HG02938 (cell line): Measurements from ENCODE around the gene ORMDL3.
"Not testable (repeated sequence)": the region's sequence is repeated elsewhere in the genome, so short reads cannot be mapped to it uniquely, and the experiment has no call there.

ENCODE experiments used
- ATAC-seq: cut with Tn5 transposase; IDR thresholded peaks from one replicate; pipeline ENCODE4 v1.9.1; 2021; ENCODE audit warnings: mild to moderate bottlenecking, moderate library complexity; ENCODE audit not compliant: unreplicated experiment

The ORMDL3 gene

DNA sequence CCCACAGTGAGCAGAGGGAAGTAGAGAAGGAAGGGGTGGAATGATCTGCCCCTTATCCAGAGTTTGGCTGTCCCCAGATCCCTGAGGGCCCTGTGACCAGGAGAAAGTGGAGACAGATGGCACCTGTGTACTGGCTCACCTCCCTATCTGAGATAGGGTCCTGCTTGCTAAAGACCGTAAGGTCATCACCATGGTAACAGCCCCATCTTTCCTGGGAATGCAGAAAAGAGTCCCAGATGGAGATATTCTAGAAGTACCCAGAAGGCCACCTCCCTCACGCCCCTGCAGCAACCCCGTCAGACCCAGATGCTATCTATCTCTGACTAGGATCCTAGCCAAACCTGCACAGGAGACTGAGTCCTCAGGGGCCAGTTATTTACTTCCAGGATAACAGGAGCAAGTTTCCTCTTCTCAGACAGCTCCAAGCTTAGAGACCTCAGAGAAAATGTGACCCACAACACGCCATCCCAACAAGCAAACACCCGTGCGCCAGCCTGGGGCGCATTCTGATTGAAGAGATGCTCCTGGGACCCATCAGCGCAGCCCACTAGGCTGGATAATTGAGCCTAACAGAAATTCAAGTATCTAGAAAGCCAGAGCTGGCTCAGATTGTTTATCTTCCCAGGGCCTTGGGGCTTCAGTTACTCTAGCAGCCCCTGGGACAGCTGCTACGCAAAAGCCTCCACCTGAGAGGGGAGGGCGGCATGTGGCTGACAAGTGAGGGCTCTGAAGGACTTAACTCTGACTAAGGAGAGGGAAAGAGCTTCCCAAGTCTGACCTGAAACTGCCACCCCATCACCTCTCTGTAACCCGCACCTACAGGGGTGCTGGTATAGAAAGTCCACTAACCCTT is 1.9 kb downstream of the ORMDL3 start:
- no peak for ATAC-seq

DNA sequence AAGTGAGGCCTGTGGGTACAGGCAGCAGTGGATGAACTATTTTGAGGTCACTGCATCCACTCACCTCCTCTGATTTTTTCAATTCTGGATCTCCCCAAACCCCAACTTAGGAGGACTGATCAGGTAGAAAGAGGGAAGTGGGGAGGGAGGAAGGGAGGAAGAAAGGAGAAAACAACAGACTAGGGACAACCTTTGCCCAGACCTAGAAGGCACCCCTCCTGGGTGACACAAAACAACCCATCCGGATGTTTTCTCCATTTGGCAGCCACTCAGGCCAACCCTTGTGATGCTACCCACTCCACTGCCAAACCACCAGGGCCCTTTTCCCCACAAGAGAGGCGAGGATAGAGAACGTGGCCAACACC is 2.7 kb downstream of the ORMDL3 start:
- ATAC-seq, result no peak

DNA sequence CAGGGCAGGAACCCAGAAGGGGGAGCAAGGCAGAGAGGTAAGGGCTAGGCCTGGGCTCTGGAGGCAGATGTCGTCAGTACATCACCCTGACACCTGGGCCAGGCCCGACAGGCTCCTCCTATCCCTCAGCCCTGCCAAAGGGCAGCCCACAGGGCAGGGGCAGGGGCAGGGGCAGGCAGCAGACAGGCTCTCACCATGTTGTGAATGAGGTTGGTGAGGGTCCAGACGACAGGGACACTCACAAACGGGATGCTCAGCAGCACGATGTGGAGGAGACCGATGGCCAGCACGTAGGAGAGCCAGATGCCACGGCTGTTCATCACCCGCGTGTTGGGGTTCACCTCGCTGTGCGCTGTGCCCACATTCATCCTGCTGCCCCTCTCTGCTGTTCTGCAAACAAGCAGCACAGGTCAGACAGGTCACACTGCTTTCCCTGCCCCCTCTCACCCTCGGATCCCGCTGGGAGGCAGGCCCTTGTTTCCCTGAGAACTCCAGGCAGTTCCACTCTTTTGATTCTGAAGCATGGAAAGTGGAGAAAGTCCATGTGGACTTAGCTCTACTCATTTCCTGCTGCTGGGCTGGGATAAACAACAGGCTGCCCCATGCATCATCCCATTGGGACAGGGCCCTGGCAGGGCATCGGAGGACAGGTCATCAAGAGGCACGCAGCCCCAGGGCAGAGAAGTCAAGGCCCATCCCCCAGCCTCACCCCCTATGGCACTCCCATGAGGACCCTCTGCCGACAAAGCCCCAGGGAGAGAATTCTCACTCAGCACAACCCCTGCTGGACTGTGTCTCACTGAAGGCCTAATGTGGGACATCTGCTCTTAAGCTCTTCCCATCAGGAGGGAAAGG is 3.3 kb downstream of the ORMDL3 start:
- no peak for ATAC-seq

DNA sequence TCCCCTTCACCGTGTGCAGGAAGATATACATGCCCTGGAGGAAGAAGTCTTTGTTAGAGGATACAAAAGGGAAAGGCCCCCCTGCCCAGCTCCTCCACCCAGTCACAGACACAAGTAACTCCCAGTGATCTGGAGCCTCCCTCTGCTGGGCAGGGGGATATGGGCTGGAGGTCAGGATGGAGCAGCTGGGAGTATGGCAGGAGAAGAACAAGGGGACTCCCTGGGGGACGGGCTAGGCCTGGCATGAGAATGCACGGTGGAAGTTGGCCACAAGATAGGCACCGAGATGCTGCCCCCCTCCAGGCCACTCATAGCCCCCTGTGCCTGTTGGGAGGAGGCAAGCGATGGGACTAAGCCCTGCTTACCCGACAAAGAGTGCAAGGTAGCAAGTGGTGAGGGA is 4.2 kb downstream of the ORMDL3 start:
- no peak for ATAC-seq

DNA sequence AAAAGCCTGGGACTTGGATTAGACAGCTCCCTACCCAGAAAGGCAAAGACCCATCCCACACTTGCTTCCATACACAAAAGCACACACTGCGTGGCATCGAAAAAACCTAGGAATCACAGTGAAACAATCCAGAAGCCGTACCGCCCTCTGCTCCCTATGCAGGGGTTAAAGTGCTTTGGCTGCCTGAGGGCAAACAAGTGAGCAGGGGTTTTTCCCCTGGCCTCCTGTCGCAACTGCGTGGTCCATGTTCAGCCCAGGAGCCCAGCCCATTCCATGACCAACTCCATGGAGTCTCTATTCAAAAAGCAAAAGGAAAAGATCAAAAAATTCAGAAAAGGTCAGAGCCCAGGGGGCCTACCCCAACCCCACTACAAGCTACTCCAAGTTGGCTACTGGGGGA is 5.4 kb downstream of the ORMDL3 start:
- ATAC-seq, result no peak

DNA sequence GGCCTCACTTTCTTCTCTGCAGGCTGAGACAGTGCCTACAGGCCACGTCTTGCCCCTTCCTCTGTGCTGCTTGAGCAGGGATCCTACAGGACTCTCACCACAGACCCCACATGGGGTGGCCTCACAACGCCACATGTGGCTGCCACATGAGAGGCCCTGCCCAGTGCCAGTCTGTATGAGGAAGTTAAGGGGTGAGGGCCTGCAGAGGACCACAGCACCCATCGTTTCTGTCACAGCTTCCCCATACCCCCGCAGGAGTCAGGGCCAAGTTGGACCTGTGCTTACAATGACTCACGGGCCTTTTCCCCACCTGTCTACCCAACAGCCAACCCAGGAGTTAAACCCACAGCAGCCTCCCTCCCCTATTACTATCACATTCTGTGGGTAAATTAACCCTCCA is 6.1 kb downstream of the ORMDL3 start:
- no peak for ATAC-seq

DNA sequence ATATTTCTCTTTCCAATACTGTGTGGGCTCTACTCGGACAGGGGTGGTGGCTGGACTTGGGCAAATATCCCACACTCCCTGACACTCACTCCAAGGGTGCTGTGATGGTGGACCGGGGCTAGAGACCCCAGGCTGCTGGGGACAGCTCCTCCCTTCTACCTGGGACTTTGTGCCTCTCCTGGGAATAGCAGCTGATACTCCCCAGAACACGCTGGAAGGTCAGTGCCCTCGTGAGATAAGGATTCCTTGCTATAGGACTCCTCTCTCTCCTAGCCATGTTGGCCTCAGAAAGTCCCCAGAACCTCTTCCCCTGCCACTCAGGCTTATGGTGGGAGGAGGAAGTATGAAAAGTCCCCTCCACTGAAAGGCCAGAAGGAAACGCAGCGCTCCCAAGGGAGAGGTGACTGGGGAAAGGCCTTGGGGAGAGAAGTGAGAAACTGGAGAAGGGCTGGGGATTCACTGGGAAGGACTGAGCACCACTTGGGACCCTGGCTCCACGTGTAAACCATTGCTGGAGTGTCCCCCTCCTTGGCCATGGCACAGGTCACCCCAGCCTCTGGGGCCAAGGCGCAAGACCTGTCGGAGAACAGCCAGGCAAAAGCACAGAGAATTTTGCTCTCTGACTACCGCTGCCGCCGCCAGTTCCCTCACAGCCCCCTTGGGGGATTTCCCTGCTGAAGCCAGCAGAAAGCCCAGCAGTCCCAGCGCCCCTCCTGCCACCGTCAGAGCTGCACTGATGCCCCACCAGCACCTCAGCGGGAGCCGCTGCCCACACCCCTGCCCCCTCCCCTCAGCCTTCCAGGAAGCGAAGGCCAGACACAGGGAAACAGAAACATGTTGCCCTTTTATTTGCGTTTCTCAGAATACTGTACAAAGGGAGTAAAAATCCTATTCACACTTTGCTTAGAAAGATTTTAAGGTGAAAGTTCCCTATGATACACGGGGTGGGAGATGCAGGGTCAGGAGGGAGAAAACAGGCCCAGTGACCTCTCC is 6.9 kb downstream of the ORMDL3 start:
- ATAC-seq, result no peak

DNA sequence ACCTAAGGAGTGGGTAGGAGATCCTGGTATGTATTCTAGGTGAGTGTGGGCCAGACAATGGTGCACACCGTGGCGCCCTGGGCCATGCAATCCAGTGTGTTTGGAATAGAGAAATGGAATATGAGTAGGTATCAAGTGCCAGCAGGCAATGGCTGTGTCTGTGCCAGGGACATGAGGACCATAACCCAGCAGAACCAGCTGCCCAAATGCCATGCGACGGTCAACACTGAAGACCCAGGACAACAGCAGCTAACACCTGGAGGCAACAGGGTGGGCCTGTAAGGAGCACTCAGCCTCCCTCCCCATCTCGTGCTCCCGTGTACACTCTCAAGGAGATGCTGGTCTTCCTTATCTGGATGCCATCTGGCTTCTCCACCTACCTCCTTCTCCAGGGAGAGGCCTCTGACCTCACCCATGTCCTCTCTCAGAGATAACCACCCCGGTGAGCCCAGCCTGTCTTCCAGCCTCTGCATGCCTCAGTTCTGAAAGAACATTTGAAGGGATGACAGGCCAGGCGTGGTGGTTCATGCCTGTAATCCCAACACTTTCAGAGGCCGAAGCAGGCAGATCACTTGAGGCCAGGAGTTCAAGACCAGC is 8.2 kb downstream of the ORMDL3 start:
- no peak for ATAC-seq

DNA sequence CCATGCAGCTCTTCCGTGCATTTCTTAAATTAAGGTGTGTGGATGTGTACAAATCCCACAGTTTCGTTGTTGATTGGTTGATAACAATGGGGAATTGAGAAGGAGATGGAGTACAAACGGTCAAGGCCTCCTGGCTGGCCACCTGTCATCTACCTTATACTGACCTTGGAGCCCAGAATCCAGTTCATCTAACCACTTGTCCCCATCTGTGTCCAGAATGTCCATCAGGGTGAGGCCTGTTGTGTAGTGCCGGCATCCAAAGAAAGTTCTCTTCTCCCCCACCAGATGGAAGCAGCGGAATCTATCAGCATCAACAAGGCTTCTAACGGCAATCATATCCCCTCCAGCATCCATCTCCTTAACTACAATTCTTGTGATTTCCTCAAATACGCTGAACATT is 10.5 kb downstream of the ORMDL3 start:
- no peak for ATAC-seq

DNA sequence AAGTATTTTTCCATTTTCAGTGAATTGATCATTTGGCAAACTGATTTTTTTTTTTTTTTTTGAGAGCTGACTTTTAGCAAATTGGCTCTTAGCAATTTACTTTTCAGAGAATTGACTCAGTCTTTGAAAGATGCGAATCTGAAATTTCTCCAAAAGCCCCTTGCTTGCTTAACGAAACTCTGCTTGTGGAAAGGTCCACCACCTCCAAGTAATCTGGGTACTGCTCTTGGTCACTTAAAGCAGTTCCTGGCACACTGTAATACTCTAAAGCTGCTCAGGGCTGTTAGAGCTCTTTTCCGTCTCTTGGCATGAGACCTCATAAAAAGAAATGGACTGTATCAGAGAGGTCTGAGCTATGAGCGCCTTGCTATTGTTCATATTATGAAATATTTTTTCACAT is 11.8 kb downstream of the ORMDL3 start:
- ATAC-seq, result no peak

DNA sequence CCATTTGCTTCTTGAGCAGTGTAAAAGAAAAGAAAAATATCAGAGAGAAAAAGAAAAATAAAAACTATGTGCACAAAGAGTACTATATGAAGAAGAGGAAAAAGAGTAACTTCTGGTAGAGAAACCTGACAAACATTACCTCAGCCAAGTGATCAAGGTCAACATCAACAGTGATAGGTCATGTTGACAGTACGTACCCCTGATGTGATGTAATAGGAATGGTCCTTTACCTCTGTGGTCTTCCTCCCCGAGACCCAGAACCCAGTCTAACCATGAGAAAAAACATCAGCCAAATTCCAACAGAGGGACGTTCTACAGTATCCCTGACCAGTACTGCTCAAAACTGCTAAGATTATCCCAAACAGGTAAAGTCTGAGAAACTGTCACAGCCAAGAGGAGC is 13.4 kb downstream of the ORMDL3 start:
- no peak for ATAC-seq

DNA sequence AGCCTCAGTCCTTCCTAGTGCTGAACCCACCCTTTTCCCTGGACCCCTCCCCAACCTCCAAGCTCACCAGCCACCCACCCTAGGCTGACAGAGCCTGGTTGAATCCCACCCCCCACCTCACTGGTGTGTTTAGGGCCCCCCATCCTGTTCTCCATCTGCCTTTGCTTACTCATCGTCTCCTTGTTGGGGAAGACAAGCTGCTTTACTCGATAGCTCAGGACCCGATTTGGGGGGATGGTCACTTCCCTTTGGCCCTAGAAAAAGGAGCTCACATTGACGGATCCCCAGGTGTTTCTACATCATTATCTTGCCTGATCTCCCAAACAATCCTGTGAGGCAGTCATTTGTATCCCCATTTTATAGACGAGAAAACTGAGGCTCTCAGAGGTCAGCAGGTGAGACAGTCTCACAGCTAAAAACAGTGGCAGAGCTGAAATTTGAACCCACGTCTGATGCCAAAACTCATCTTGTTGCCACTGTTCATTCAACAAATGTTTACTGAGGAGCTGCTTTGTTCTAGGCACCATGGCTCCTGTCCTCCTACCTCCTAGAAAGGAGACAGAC is 18.5 kb downstream of the ORMDL3 start:
- no peak for ATAC-seq

DNA sequence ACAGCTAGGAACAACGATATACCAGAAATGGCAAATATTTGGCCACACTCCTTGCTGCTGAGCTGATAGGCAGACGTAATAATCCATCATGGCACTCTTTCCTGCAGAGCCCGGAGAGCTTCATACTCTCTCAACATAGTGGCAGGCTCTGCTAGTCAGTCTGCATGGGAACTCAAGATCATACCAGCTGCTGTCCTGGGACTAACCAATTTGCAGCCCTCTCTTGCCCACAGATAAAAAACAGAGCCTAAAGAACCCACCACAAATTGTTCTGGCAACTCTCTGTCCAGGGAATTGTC is 22.5 kb downstream of the ORMDL3 start:
- ATAC-seq, result no peak

DNA sequence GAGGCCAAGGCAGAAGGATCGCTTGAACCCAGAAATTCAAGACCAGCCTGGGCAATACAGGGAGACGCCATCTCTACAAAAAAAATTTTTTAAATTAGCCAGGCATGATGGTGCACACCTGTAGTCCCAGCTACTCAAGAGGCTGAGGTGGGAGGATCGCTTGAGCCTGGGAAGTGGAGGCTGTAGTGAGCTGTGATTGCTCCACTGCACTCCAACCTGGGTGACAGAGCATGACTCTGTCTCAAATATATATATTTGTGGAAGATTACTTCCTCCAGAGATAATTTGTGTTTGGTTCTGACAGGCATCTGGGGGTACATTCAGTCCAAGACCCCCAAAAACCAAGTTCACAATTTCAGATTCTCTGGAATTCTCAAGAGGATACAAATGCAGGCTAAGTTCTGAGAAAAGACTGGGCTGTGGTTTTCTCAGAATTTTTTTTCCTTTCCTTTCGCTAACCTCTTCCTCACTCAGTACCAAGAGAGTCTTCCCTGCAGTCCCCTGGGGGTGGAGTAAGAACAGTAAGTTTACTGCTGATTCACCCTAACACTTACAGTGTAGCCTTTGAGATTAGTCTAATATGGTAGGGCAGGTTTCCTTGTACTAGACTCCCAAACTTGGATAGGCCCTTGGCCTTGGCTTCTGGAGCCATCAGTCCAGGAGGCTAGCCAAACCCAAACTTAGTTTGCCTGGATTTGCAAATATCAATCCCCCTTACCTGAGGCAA is 24.1 kb downstream of the ORMDL3 start:
- ATAC-seq, result no peak

DNA sequence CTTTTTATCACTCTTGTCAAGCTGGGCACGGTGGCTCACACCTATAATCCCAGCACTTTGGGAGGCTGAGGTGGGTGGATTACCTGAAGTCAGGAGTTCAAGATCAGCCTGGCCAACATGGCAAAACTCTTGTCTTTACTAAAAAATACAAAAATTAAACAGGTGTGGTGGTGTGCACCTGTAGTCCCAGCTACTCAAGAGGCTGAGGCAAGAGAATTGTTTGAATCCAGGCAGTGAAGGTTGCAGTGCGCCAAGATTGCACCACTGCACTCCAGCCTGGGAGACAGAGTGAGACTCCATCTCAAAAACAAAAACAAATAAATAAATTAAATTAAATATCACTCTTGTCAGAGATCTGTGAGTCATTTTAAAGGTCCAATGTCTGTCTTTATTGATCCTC is 25.4 kb downstream of the ORMDL3 start:
- ATAC-seq, result not testable (repeated sequence)

DNA sequence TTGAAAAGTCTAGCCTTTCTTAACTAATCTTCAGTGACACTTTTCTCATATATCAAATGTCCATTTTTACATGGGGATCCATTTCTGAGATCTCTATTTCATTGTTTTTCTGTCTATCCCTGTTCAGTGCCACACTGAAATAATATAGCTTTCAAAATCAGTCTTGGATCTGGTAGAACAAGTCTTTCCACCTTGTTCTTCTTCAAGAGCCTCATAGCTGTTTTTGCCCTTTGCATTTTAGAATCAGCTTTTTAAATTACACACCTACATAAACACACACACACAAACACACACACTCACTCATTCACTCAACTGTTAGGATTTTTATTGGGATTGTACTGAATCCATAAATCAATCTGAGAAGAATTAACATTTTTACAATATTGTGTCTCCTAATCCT is 28.2 kb downstream of the ORMDL3 start:
- ATAC-seq, result no peak

DNA sequence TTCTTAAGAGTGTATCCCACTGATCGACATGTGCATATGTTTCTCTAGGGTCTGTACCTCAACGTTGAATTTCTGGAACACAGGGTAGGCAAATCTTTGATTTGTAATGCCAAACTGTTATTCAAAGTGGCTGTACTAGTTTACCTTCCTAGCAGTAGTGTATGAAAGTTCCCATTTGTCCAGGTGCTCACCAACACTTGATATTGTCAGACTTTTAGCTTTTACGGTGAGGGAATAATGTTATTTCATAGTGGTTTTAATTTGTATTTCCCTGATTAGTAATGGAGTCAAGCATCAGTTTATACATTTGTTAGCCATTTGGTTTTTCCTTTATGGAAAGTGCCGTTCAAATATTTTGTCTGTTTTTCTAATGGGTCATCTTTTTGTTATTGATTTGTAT is 29.3 kb downstream of the ORMDL3 start:
- ATAC-seq, result no peak

DNA sequence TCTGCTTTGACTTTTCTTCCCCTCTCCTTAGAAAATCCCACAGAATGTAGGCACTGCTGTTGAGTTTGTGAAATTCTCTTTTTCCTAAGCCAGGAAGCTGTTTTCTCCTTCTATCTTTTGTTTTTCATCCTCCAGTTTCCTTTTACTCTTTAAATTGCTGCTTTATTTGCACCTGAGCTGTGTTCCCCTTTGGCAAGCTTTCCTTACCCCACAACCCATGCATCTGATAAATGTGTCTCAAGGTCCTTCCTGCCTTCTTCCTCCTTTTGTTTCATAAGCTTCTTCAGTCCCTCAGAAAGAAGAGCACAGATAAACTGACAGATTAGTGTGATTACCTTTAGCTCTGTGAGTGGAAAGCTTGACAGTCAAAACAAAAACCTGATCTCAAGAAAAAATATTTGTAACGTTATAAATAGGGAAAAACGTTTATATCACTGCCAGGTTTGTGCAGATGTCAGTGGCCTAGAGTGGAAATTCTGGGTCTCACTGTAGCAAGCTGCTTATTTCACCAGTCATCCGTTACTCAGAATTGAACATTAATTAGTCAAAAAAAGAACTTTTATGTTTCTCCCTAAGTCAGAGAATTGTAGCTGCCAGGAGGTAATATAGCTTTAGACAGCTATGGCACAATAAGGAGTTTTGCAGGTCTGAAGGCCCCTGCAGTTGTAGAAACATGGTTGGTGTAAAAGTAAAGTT is 32.6 kb downstream of the ORMDL3 start:
- ATAC-seq, result no peak

DNA sequence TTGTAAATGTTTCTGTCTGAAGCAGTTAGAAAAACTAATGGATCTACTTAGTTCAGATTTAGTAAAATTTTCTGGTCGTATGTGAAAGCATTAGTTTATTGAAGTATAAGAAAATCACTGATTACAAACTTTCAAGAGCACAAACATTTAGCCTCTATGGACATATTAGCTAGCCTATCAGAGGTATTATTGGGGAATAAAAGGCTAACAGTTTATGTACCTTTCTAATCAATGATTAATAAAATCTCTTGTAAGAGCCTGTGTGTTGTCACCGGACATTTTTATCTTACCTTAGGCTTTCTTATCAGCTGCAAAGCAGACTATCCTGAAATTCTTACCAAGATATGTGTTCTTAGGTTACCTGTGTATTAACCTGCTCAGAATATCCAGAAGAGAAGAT is 38.2 kb downstream of the ORMDL3 start:
- no peak for ATAC-seq
